HepG2 (cell line): Measurements from ENCODE around the gene CAPN14. TPM values are rescaled to one million over a fixed set of nuclear protein-coding genes. Genes with fewer than 3 reads are reported as not detected.
A peak's percentile ranks its signal among the peaks of the same experiment; 100 is the strongest.

ENCODE experiments used
- ATAC-seq: fragments of 200-7000 bp; cut with Tn5 transposase; 3 replicates; pipeline ENCODE4 v1.9.1; 2020; ENCODE audit warnings: mild to moderate bottlenecking, moderate library complexity
- BruUV-seq: library from RNA; stranded (reverse); fragments of 400-500 nt; replicated peaks from 2 replicates; lab custom pipeline; 2021; lab: Mats Ljungman, UMichigan
- CTCF ChIA-PET: fragments of 300-600 bp; formaldehyde crosslinking; extraction: SDS; loops from one replicate; lab custom pipeline; 2021; ENCODE audit warnings: low total read pairs, inconsistent platforms, low intra/inter-chr PET ratio; lab: Yijun Ruan, JAX
- POLR2A ChIA-PET: fragments of 350-600 bp; sonication (Branson Sonifier 250); formaldehyde crosslinking; loops from one replicate; lab custom pipeline; 2020; ENCODE audit warnings: antibody characterized with exemption, inconsistent platforms; lab: Yijun Ruan, JAX
- DNase-seq: peaks from one replicate; pipeline ENCODE4 v3.0.0-alpha.2; 2015; ENCODE audit warnings: low spot score
- FAIRE-seq: peaks from 3 replicates; lab custom pipeline; 2011; peaks lifted over from hg19 to GRCh38; lab: Jason Lieb, UNC
- H2AFZ ChIP-seq: one replicate; pipeline ENCODE4 v1.6.1; 2011; ENCODE audit warnings: low read length, inconsistent platforms
- H3K27ac ChIP-seq: fragments of 300-600 bp; 3 replicates; pipeline ENCODE4 v1.8.0; 2011; ENCODE audit warnings: mixed run types, mild to moderate bottlenecking, mixed read lengths, low read length, inconsistent platforms; ENCODE audit not compliant: insufficient read depth; ENCODE audit errors: extremely low read length
- H3K27me3 ChIP-seq, 2 experiments: fragments of 200-600 bp in 1 of 2; 2 replicates in 1 of 2; 3 replicates in 1 of 2; pipeline versions ENCODE4 v1.6.0 to v1.8.0; 2011; ENCODE audit warnings: low read length in 2 of 2, mild to moderate bottlenecking in 2 of 2, moderate library complexity in 2 of 2, inconsistent platforms in 1 of 2; ENCODE audit not compliant: insufficient read depth in 2 of 2, control insufficient read depth in 1 of 2
- H3K36me3 ChIP-seq, 2 experiments: fragments of 200-600 bp in 1 of 2; replicated peaks in 1 of 2; 2 replicates in 1 of 2; 3 replicates in 1 of 2; pipeline versions ENCODE4 v1.5.1 to v1.8.0; 2011; ENCODE audit warnings: low read length in 2 of 2, inconsistent platforms in 1 of 2; ENCODE audit not compliant: insufficient read depth in 2 of 2, control insufficient read depth in 1 of 2
- H3K4me1 ChIP-seq: 2 replicates; pipeline ENCODE4 v1.5.1; 2012; ENCODE audit warnings: low read length, inconsistent platforms; ENCODE audit not compliant: insufficient read depth
- H3K4me2 ChIP-seq: 2 replicates; pipeline ENCODE4 v1.6.0; 2011; ENCODE audit warnings: low read depth, low read length, inconsistent platforms
- H3K4me3 ChIP-seq, 3 experiments: fragments of 200-600 bp in 1 of 3; sonication (generic), shearing (Covaris generic) in 1 of 3; replicated peaks in 1 of 3; 2 replicates each; pipeline ENCODE4 v1.5.1; 2011 to 2016; ENCODE audit warnings: low read length in 3 of 3, inconsistent platforms in 2 of 3, low read depth in 2 of 3, mild to moderate bottlenecking in 2 of 3, control low read depth in 1 of 3, mixed read lengths in 1 of 3; ENCODE audit not compliant: insufficient read depth in 1 of 3
- H3K79me2 ChIP-seq: one replicate; pipeline ENCODE4 v1.6.1; 2011; ENCODE audit warnings: low read length, inconsistent platforms; ENCODE audit not compliant: insufficient read depth
- H3K9ac ChIP-seq: 2 replicates; pipeline ENCODE4 v1.6.0; 2011; ENCODE audit warnings: mild to moderate bottlenecking, low read depth, low read length, inconsistent platforms; ENCODE audit not compliant: insufficient read depth
- H3K9me3 ChIP-seq: 2 replicates; pipeline ENCODE4 v1.5.1; 2012; ENCODE audit warnings: mild to moderate bottlenecking, low read length
- H4K20me1 ChIP-seq: 2 replicates; pipeline ENCODE4 v1.6.0; 2011; ENCODE audit warnings: inconsistent platforms, mild to moderate bottlenecking, low read length, moderate library complexity; ENCODE audit not compliant: insufficient read depth
- ARNT2 ChIP-seq: sonication (generic); formaldehyde crosslinking; IDR thresholded peaks from 2 replicates; pipeline ENCODE4 v1.8.0; 2022; ENCODE audit warnings: mild to moderate bottlenecking, low read depth, missing genetic modification reagents, moderate library complexity
- CTCF ChIP-seq: sonication (generic); formaldehyde crosslinking; IDR thresholded peaks from 2 replicates; pipeline ENCODE4 v1.5.0; 2020; ENCODE audit warnings: mild to moderate bottlenecking, missing genetic modification reagents, moderate library complexity
- DR1 ChIP-seq: sonication (generic); formaldehyde crosslinking; IDR thresholded peaks from 2 replicates; pipeline ENCODE4 v1.8.0; 2021; ENCODE audit warnings: mild to moderate bottlenecking, missing genetic modification reagents, inconsistent platforms
- EZH2 ChIP-seq: conservative IDR thresholded peaks from 2 replicates; pipeline ENCODE4 v1.6.1; 2012; ENCODE audit warnings: mild to moderate bottlenecking, low read depth, low read length, moderate library complexity
- GABPB1 ChIP-seq: IDR thresholded peaks from 2 replicates; pipeline ENCODE4 v1.6.1; 2016; ENCODE audit warnings: mild to moderate bottlenecking, missing genetic modification reagents, moderate library complexity, missing compliant biosample characterization
- HCFC1 ChIP-seq: fragments of 150-350 bp; IDR thresholded peaks from 2 replicates; pipeline ENCODE4 v1.6.1; 2014; ENCODE audit warnings: low read depth, low read length
- HMGXB4 ChIP-seq, 2 experiments: sonication (generic) in 1 of 2; formaldehyde crosslinking in 1 of 2; IDR thresholded peaks; 2 replicates each; pipeline versions ENCODE4 v1.4.0 to v1.6.1; 2018 to 2020; ENCODE audit warnings: missing genetic modification reagents in 2 of 2, borderline replicate concordance in 1 of 2, low read depth in 1 of 2, mild to moderate bottlenecking in 1 of 2, missing biosample characterization in 1 of 2
- NONO ChIP-seq, 2 experiments: fragments of 450-650 bp in 1 of 2; sonication (generic) in 1 of 2; formaldehyde crosslinking in 1 of 2; IDR thresholded peaks in 1 of 2; conservative IDR thresholded peaks in 1 of 2; 2 replicates each; pipeline versions ENCODE4 v1.6.1 to v1.8.0; 2017 to 2022; ENCODE audit warnings: mild to moderate bottlenecking in 1 of 2, missing genetic modification reagents in 1 of 2, moderate library complexity in 1 of 2
- NRL ChIP-seq: sonication (generic); formaldehyde crosslinking; IDR thresholded peaks from 2 replicates; pipeline ENCODE4 v1.5.0; 2020; ENCODE audit warnings: missing genetic modification reagents, mild to moderate bottlenecking, moderate library complexity, borderline replicate concordance
- PHF8 ChIP-seq: sonication (generic); formaldehyde crosslinking; IDR thresholded peaks from 2 replicates; pipeline ENCODE4 v1.5.0; 2020; ENCODE audit warnings: missing genetic modification reagents
- XRCC5 ChIP-seq: fragments of 200-400 bp; formaldehyde crosslinking; optimal IDR thresholded peaks from 2 replicates; pipeline ENCODE3; 2017; ENCODE audit warnings: mild to moderate bottlenecking, low read length
- YY1 ChIP-seq: IDR thresholded peaks from 2 replicates; pipeline ENCODE4 v1.6.1; 2011; ENCODE audit warnings: low read length, low read depth, moderate library complexity, mild to moderate bottlenecking; ENCODE audit not compliant: insufficient read depth, insufficient replicate concordance
- ZFY ChIP-seq: sonication (generic); formaldehyde crosslinking; IDR thresholded peaks from 2 replicates; pipeline ENCODE4 v1.4.0; 2020; ENCODE audit warnings: missing genetic modification reagents
- ZNF574 ChIP-seq: sonication (generic); formaldehyde crosslinking; IDR thresholded peaks from 2 replicates; pipeline ENCODE4 v1.4.0; 2020; ENCODE audit warnings: missing genetic modification reagents
- ZNF816 ChIP-seq: sonication (generic); formaldehyde crosslinking; IDR thresholded peaks from 2 replicates; pipeline ENCODE4 v1.8.0; 2022; ENCODE audit warnings: missing genetic modification reagents, mild to moderate bottlenecking, borderline replicate concordance
- WGBS: methylation state at CpG from one replicate; pipeline ENCODE4 v1.1.6; 2017; ENCODE audit warnings: low lambda C conversion rate; 5-methylcytosine and 5-hydroxymethylcytosine counted together
- in situ Hi-C: cut with HindIII; loops from 2 replicates; pipeline ENCODE4 v1.10.0; 2017; ENCODE audit warnings: low pct_unique_long_range_greater_than_20kb; ENCODE audit not compliant: extremely low pct_ligation_motif_present
- intact Hi-C: fragments of 100-400 bp; cut with micrococcal nuclease; formaldehyde crosslinking; loops from one replicate; pipeline ENCODE4 v1.10.0; 2022; ENCODE audit not compliant: unreplicated experiment
- polyA plus RNA-seq, 8 experiments: library from polyadenylated mRNA; depleted of rRNA in 3 of 8; stranded (reverse) in 7 of 8; unstranded in 1 of 8; fragments of >200 nt; fragmentation: Illumina TruSeq in 4 of 8; extraction: Trizol in 4 of 8; gene quantifications; 2 replicates each; pipeline versions ENCODE4 v1.2.1 to v1.2.3, GENCODE V29; 2011 to 2016; ENCODE audit warnings: low read depth in 4 of 8, missing spikeins in 1 of 8, mixed read lengths in 1 of 8; ENCODE audit not compliant: insufficient read depth in 1 of 8
- total RNA-seq, 5 experiments: library from RNA; depleted of rRNA; stranded (reverse); fragments of >200 nt; fragmentation: Illumina TruSeq; extraction: Trizol; gene quantifications; 2 replicates each; pipeline ENCODE4 v1.2.3, GENCODE V29; 2016; ENCODE audit warnings: low read depth in 1 of 5

Gene CAPN14
- total and polyA plus RNA-seq, 2 of the 13 experiments (the other 11 are each of a cell fraction or from before 2014, with no cell fraction given) = not detected

GRCh38 chr2:31233741-31234682, 16.7 kb upstream of the CAPN14 start, which contains the start of gene EHD3:
TSS of gene EHD3 (plus strand) at chr2:31234152. CDS start at chr2:31234622, 470 bp downstream.
- H3K27me3 ChIP-seq = peaks cover 0 to 23% of the 10 kb centered on the region in 2 experiments; a peak in 3 of 5 replicates
- intact Hi-C loops = loop anchor here (1.0 kb wide), 1 partner anchor 99 kb away; no protein-coding TSS in a partner anchor
- no peak within 1 kb of the TSS for H3K9ac ChIP-seq
- 43% methylated on average over 45 of the region's 74 CpGs for WGBS
- no peaks in the 10 kb centered on the region for H3K79me2 ChIP-seq
- H3K36me3 ChIP-seq = no peaks in the 10 kb centered on the region
- ATAC-seq = peak; percentile 99
- ChIA-PET CTCF (no interaction called here), POLR2A (no interaction called here)
- H4K20me1 ChIP-seq = no peaks in the 10 kb centered on the region
- no peak for FAIRE-seq
- no peaks in the 10 kb centered on the region for H3K4me1 ChIP-seq
- no TSS peak for BruUV-seq
- H3K27ac ChIP-seq = no peak within 1 kb of the TSS
- H3K9me3 ChIP-seq = no peaks in the 10 kb centered on the region
- DNase-seq = peak; percentile 42
- peak within 1 kb of the TSS; percentile 41 for H3K4me2 ChIP-seq
- H3K4me3 ChIP-seq = peak within 1 kb of the TSS in 2 of 3 experiments; percentile 47 to 56; a peak in 4 of 6 replicates
- no peak within 1 kb of the TSS for H2AFZ ChIP-seq
- in situ Hi-C loops = no loop called here
- TF ChIP-seq ARNT2 (CRISPR knock-in tag) (0 out of 2 replicates have a peak, but pooled peaks have one; percentile 36), HCFC1 (peak; percentile 58), HMGXB4 (CRISPR knock-in tag; IDR thresholded peaks at IDR 0.05; ENCODE audit: borderline replicate concordance in 1 of 2, low read depth in 1 of 2) (peak in 1 of 2 experiments; percentile 34; a peak in 1 of 4 replicates), NONO (IDR thresholded peaks at IDR 0.05) (no peak), NONO (CRISPR knock-in tag; conservative IDR thresholded peaks at IDR 0.05) (0 out of 2 replicates have a peak, but pooled peaks have one; percentile 46), YY1 (peak; percentile 98), NRL (CRISPR knock-in tag) (no peak), CTCF (CRISPR knock-in tag) (peak; percentile 39; the same call in 1 of the 2 replicates), ZFY (CRISPR knock-in tag) (peak; percentile 50; the same call in 1 of the 2 replicates), GABPB1 (peak; percentile 90), EZH2 (0 out of 2 replicates have a peak, but pooled peaks have one; percentile 33), ZNF816 (CRISPR knock-in tag) (no peak), PHF8 (CRISPR knock-in tag) (0 out of 2 replicates have a peak, but pooled peaks have one; percentile 31), DR1 (CRISPR knock-in tag) (peak; percentile 34; the same call in 1 of the 2 replicates), ZNF574 (CRISPR knock-in tag) (peak; percentile 78), XRCC5 (peak; percentile 29)
